ENCODE measurements around the gene ATOSB. TPM values are rescaled to one million over a fixed set of nuclear protein-coding genes. Genes with fewer than 3 reads are reported as not detected.

ATOSB gene
- total RNA-seq, 3 donors from 2014 or later (not counting 1 experiment from before 2014, with no cell fraction given), result 21.0 to 28.3 (median 23.9) TPM

DNA sequence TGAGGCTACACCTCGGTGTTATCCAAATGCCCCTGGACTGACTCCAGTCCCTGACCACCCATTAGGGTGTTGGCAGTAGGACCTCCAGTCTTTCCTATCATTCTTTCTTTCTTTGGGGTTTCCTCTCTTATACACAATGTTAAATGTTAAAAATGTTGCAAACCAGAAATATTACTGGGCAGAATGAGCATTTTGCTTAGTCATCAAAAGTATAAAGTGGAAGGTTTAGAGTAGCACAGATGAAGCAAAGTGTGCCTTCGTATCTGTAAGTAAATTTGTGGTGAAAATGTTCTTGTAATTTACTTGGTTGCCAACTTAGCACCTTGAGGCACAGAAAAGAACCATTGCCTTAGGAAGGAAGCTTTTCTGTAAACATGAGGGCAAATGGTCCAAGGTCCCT lies 24.4 kb upstream of the ATOSB start:
- intact Hi-C loops (cut with micrococcal nuclease), result no loop called here
- peaks cover 0 to 3% of the 10 kb centered on the region in 2 donors for H3K27me3 Mint-ChIP-seq (ENCODE audit: low read depth in 2 of 2)
- TF ChIP-seq, protein P1, sequence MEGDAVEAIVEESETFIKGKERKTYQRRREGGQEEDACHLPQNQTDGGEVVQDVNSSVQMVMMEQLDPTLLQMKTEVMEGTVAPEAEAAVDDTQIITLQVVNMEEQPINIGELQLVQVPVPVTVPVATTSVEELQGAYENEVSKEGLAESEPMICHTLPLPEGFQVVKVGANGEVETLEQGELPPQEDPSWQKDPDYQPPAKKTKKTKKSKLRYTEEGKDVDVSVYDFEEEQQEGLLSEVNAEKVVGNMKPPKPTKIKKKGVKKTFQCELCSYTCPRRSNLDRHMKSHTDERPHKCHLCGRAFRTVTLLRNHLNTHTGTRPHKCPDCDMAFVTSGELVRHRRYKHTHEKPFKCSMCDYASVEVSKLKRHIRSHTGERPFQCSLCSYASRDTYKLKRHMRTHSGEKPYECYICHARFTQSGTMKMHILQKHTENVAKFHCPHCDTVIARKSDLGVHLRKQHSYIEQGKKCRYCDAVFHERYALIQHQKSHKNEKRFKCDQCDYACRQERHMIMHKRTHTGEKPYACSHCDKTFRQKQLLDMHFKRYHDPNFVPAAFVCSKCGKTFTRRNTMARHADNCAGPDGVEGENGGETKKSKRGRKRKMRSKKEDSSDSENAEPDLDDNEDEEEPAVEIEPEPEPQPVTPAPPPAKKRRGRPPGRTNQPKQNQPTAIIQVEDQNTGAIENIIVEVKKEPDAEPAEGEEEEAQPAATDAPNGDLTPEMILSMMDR (IDR thresholded peaks at IDR 0.05), result no peak
- H3K4me1 Mint-ChIP-seq, result no peaks in the 10 kb centered on the region
- Histone ChIP-seq H3K4me1 (ENCODE audit: control insufficient read depth, insufficient read depth, low read length) (no peaks in the 10 kb centered on the region), H3K27ac (ENCODE audit: low read length) (no peak overlapping the region), H3K4me3 (ENCODE audit: low read length) (no peak overlapping the region), H3K36me3 (ENCODE audit: control insufficient read depth, insufficient read depth, low read length) (no peaks in the 10 kb centered on the region), H3K9me3 (ENCODE audit: control insufficient read depth, insufficient read depth, low read length) (peaks cover 22% of the 10 kb centered on the region), H3K27me3 (ENCODE audit: control insufficient read depth, insufficient read depth, low read length) (peaks cover 2% of the 10 kb centered on the region)
- no peaks in the 10 kb centered on the region for H3K36me3 Mint-ChIP-seq
- no peaks in the 10 kb centered on the region for H3K9me3 Mint-ChIP-seq
- ATAC-seq (no peak), DNase-seq (no peak)
- H3K27ac Mint-ChIP-seq, result no peak overlapping the region
- WGBS (ENCODE audit: insufficient coverage), result 81% methylated on average over 2 of the region's 2 CpGs
- no peak overlapping the region for H3K4me3 Mint-ChIP-seq

DNA sequence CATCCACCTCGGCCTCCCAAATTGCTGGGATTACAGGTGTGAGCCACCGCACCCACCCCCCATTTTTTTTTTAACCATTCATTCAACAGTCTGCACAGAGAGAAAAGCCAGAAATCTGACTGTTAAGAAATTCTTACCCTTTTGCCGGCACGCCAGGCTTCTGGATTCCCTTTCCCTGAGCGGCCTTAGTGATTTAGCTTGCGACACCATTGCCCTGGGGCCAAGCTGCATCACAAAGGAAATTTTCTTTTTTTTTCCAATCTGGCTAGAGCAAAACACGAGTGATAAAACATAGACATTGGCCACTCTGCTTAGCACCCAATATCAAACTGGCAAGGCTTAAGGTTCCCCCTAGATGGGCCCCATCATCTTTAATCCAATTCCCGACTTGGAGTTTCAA lies 21.2 kb upstream of the ATOSB start:
- H3K4me1 Mint-ChIP-seq, result no peaks in the 10 kb centered on the region
- TF ChIP-seq, protein P1 (IDR thresholded peaks at IDR 0.05), result no peak
- no peaks in the 10 kb centered on the region for H3K36me3 ChIP-seq (ENCODE audit: control insufficient read depth, insufficient read depth, low read length)
- no peak overlapping the region for H3K27ac ChIP-seq (ENCODE audit: low read length)
- no peaks in the 10 kb centered on the region for H3K9me3 Mint-ChIP-seq
- H3K9me3 ChIP-seq (ENCODE audit: control insufficient read depth, insufficient read depth, low read length), result peaks cover 5% of the 10 kb centered on the region
- intact Hi-C loops (cut with micrococcal nuclease), result no loop called here
- no peak for DNase-seq
- no peak overlapping the region for H3K27ac Mint-ChIP-seq
- no peaks in the 10 kb centered on the region for H3K36me3 Mint-ChIP-seq
- peaks cover 9 to 14% of the 10 kb centered on the region in 2 donors for H3K27me3 Mint-ChIP-seq (ENCODE audit: low read depth in 2 of 2)
- no peaks in the 10 kb centered on the region for H3K27me3 ChIP-seq (ENCODE audit: control insufficient read depth, insufficient read depth, low read length)
- H3K4me1 ChIP-seq (ENCODE audit: control insufficient read depth, insufficient read depth, low read length), result no peaks in the 10 kb centered on the region
- WGBS (ENCODE audit: insufficient coverage), result 91% methylated on average over 8 of the region's 8 CpGs
- no peak for ATAC-seq
- H3K4me3 ChIP-seq (ENCODE audit: low read length), result no peak overlapping the region
- H3K4me3 Mint-ChIP-seq, result no peak overlapping the region

DNA sequence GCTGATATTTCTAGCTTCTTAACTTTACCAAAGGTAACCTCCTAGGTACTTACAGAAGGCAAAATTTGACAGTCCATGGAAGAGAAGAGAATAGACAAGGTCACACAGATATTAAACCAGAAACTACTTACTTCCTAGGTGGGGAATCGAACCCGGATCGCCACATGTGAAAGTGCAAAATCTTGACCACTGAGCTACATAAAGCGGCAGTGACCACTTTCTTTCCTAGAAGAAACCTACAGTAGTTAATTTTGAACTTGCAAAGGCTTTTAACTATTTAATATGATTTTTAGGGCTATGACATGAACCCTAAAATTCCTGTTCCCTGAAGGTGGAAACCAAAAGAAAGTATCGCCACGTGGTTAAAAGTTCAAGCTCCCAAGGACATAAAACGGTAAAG lies 20.3 kb upstream of the ATOSB start:
- intact Hi-C loops (cut with micrococcal nuclease), result no loop called here
- no peak overlapping the region for H3K4me3 ChIP-seq (ENCODE audit: low read length)
- Mint-ChIP-seq H3K4me3 (no peak overlapping the region), H3K27me3 (ENCODE audit: low read depth in 2 of 2) (peaks cover 11 to 14% of the 10 kb centered on the region in 2 donors), H3K36me3 (no peaks in the 10 kb centered on the region), H3K9me3 (no peaks in the 10 kb centered on the region), H3K4me1 (no peaks in the 10 kb centered on the region), H3K27ac (no peak overlapping the region)
- H3K4me1 ChIP-seq (ENCODE audit: control insufficient read depth, insufficient read depth, low read length), result no peaks in the 10 kb centered on the region
- H3K27ac ChIP-seq (ENCODE audit: low read length), result no peak overlapping the region
- TF ChIP-seq, protein P1 (IDR thresholded peaks at IDR 0.05), result no peak
- H3K36me3 ChIP-seq (ENCODE audit: control insufficient read depth, insufficient read depth, low read length), result no peaks in the 10 kb centered on the region
- whole genome bisulfite sequencing (ENCODE audit: insufficient coverage), result 94% methylated on average over 7 of the region's 7 CpGs
- no peaks in the 10 kb centered on the region for H3K9me3 ChIP-seq (ENCODE audit: control insufficient read depth, insufficient read depth, low read length)
- DNase-seq (no peak), ATAC-seq (no peak)
- no peaks in the 10 kb centered on the region for H3K27me3 ChIP-seq (ENCODE audit: control insufficient read depth, insufficient read depth, low read length)

DNA sequence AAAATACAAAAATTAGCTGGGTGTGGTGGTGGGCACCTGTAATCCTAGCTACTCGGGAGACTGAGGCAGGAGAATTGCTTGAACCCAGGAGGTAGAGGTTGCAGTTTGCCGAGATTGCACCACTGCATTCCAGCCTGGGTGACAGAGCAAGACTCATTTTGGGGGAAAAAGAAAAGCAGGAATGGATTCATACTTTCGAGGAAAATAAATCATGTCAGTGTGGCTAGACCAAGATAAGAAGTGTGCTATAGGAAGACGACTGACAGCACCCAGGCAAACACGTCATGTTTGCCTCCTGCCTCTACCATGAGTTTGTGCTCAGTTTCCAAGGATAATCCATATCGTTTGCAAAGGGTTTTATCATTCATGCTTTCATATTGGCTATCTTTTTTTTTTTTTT lies 19.3 kb upstream of the ATOSB start:
- H3K4me3 ChIP-seq (ENCODE audit: low read length), result no peak overlapping the region
- H3K4me1 ChIP-seq (ENCODE audit: control insufficient read depth, insufficient read depth, low read length), result no peaks in the 10 kb centered on the region
- Mint-ChIP-seq H3K27me3 (ENCODE audit: low read depth in 2 of 2) (peaks cover 11 to 14% of the 10 kb centered on the region in 2 donors), H3K36me3 (no peaks in the 10 kb centered on the region), H3K4me3 (no peak overlapping the region), H3K27ac (no peak overlapping the region), H3K9me3 (no peaks in the 10 kb centered on the region), H3K4me1 (no peaks in the 10 kb centered on the region)
- no peaks in the 10 kb centered on the region for H3K36me3 ChIP-seq (ENCODE audit: control insufficient read depth, insufficient read depth, low read length)
- DNase-seq (no peak), ATAC-seq (no peak)
- H3K9me3 ChIP-seq (ENCODE audit: control insufficient read depth, insufficient read depth, low read length), result no peaks in the 10 kb centered on the region
- TF ChIP-seq, protein P1 (IDR thresholded peaks at IDR 0.05), result no peak
- WGBS (ENCODE audit: insufficient coverage), result 85% methylated on average over 6 of the region's 6 CpGs
- H3K27ac ChIP-seq (ENCODE audit: low read length), result no peak overlapping the region
- intact Hi-C loops (cut with micrococcal nuclease), result no loop called here
- no peaks in the 10 kb centered on the region for H3K27me3 ChIP-seq (ENCODE audit: control insufficient read depth, insufficient read depth, low read length)
